ENCODE measurements around the gene CTAG1A. TPM values are rescaled to one million over a fixed set of nuclear protein-coding genes. Genes with fewer than 3 reads are reported as not detected.
"Not testable (repeated sequence)": the region's sequence is repeated elsewhere in the genome, so short reads cannot be mapped to it uniquely, and the experiment has no call there.

Gene CTAG1A
- total RNA-seq: not detected

GRCh38 chrX:154584585-154585183, at the start of gene CTAG1A:
Gene CTAG1A, plus strand, starts transcription at chrX:154585133. Its CDS starts 74 bp downstream, at chrX:154585207.
- not testable (repeated sequence) for DNase-seq, H3K36me3 Mint-ChIP-seq

DNA sequence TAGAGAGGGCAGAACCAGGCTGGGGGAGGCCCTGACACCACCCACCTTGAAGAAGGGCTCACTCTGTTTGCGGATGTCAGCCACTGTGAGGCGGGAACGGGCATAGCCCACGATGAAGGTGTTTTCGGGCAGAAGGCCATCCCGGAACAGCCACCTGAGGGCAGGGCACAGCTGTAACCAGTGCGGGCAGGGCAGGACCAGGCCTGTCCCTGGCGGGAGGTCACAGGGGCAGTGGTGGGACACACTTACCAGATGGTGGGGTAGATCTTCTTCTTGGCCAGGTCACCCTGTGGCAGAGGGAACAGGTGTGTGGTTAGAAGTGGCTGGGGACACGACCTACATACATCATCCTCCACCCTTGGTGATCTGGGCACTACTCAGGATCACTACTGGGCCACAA, 49.0 kb upstream of the CTAG1A start:
- H3K9me3 Mint-ChIP-seq: no peaks in the 10 kb centered on the region
- POLR2A ChIA-PET: no interaction called here
- H3K36me3 Mint-ChIP-seq: peaks cover 2% of the 10 kb centered on the region
- H3K4me1 Mint-ChIP-seq: peaks cover 8% of the 10 kb centered on the region
- ATAC-seq (ENCODE audit: low read depth) (no peak), DNase-seq (no peak)
- H3K27me3 Mint-ChIP-seq: no peaks in the 10 kb centered on the region
- peak overlapping the region; percentile 16 for H3K27ac Mint-ChIP-seq
- no peak overlapping the region for H3K4me3 Mint-ChIP-seq

More at GRCh38 chrX:154584585-154585183, at the start of gene CTAG1A:
- H3K9me3 Mint-ChIP-seq; H3K27ac Mint-ChIP-seq; POLR2A ChIA-PET; H3K4me1 Mint-ChIP-seq; ATAC-seq (ENCODE audit: low read depth); H3K27me3 Mint-ChIP-seq; H3K4me3 Mint-ChIP-seq: not testable (repeated sequence)

GRCh38 chrX:154539077-154539476, 45.9 kb upstream of the CTAG1A start:
- ATAC-seq (ENCODE audit: low read depth) (no peak), DNase-seq (no peak)
- Mint-ChIP-seq H3K4me3 (no peak overlapping the region), H3K36me3 (no peaks in the 10 kb centered on the region), H3K27me3 (no peaks in the 10 kb centered on the region), H3K4me1 (peaks cover 21% of the 10 kb centered on the region), H3K27ac (no peak overlapping the region), H3K9me3 (no peaks in the 10 kb centered on the region)
- POLR2A ChIA-PET: no interaction called here

DNA sequence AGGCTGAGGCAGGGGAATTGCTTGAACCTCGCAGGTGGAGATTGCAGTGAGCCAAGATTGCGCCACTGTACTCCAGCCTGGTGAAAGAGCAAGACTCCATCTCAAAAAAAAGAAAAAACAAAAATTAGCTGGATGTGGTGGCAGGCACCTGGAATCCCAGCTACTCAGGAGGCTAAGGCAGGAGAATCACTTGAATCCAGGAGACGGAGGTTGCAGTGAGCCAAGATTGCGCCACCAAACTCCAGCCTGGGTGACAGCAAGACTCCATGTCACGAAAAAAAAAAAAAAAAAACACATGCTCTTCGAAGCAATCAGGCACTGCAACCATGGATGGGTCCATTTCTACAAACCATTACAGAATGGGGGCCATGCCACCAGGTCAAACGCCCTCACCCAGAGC, 44.6 kb upstream of the CTAG1A start:
- H3K27ac Mint-ChIP-seq; POLR2A ChIA-PET; H3K9me3 Mint-ChIP-seq; DNase-seq; ATAC-seq (ENCODE audit: low read depth); H3K27me3 Mint-ChIP-seq; H3K4me3 Mint-ChIP-seq; H3K36me3 Mint-ChIP-seq: not testable (repeated sequence)
- H3K4me1 Mint-ChIP-seq: peaks cover 27% of the 10 kb centered on the region

- no peak for ATAC-seq (ENCODE audit: low read depth)
- Mint-ChIP-seq H3K36me3 (peaks cover 1% of the 10 kb centered on the region), H3K4me3 (no peak overlapping the region), H3K9me3 (no peaks in the 10 kb centered on the region), H3K27ac (peak overlapping the region; percentile 42), H3K4me1 (peaks cover 29% of the 10 kb centered on the region), H3K27me3 (no peaks in the 10 kb centered on the region)
- no peak for DNase-seq
- POLR2A ChIA-PET: no interaction called here
These were observed 43.9 kb upstream of the CTAG1A start for GRCh38 chrX:154540897-154541535.

- no peak for DNase-seq
- Mint-ChIP-seq H3K9me3 (no peaks in the 10 kb centered on the region), H3K4me1 (peaks cover 32% of the 10 kb centered on the region), H3K36me3 (peaks cover 1% of the 10 kb centered on the region), H3K4me3 (no peak overlapping the region), H3K27ac (peak overlapping the region; percentile 93), H3K27me3 (no peaks in the 10 kb centered on the region)
- no peak for ATAC-seq (ENCODE audit: low read depth)
- POLR2A ChIA-PET: no interaction called here
These were observed 43.4 kb upstream of the CTAG1A start for GRCh38 chrX:154541589-154541895.

DNA sequence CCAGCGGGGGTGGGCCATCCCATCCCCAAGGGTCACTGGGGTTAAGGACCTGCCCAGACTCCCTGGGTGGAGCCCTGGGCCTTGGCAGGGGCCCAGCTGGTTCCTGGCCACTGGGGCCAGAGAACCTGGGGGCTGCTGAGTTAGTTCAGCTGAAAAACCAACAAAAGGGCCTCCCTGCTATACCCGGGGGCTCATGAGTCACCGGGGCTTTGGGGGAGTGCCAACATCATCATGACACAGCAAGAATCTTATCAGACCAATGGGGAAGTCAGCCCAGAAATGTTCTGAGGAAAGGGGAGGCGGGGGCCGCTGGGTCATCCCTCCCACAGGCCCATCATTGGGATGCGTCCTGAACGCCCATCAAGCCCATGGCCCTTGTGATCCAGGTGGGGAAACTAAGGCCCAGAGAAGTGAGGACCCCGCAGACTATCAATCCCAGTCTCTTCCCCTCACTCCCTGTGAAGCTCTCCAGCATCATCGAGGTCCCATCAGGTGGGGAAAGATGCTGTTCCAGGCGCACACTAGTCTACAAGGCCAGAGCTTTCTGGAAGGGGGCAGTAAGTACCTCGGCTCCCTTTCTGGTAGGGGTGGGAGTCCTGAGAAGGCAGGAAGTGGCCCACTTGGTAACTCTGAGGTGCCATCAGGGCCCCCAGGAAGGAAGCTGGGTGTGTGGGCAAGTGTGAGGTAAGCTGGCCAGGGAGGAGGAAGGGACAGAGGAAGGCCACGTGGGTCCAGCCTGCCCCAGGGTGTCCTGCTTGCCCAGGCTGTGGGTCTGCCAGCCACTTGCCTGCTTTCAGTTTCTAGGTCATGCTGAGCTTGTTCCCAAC, 42.8 kb upstream of the CTAG1A start:
- Mint-ChIP-seq H3K27me3 (no peaks in the 10 kb centered on the region), H3K4me3 (peak overlapping the region; percentile 77), H3K9me3 (no peaks in the 10 kb centered on the region), H3K36me3 (peaks cover 1% of the 10 kb centered on the region), H3K27ac (peak overlapping the region; percentile 93), H3K4me1 (peaks cover 32% of the 10 kb centered on the region)
- ATAC-seq (ENCODE audit: low read depth): no peak
- DNase-seq: no peak
- POLR2A ChIA-PET: interaction anchor here (1.0 to 1.3 kb wide), 4 partner anchors 52 to 173 kb away, joined by 3 to 6 read pairs (median 4); partner anchors contain the start of genes DNASE1L1 and SLC10A3

DNA sequence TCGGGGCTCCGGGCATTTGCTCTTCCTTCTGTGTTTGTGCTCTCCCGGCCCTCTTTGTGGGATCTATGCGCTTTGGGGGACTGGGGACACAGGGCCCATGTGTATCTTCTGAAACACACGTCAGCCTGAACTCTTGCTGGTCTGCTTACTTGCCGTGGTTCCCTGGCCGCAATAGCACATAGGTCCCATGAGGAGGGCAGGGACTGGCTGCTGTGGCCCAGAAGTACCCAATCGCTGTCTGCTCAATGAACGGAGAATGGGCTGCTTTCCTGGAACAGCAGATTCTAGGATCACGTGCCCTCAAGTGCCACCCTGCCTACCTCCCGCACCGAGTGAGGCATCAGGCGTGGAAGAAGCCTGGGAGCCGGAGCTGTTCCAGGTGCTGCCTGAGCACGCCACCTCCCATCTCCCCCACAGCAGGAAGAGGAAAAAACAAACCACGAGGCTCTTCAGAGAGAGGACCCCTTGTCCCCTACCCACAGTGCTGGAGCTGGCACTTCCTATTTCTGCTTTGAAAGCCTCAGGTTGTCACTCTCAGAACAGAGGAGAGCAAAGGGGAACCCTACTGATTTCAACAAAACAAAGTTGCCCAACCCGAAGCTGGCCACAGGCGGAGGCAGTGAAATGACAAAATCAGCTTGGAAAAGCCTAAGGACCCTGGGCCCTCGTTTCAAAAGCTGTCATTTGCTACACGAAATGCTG, 42.1 kb upstream of the CTAG1A start:
- peak overlapping the region; percentile 93 for H3K27ac Mint-ChIP-seq
- POLR2A ChIA-PET: interaction anchor here (1.0 to 1.3 kb wide), 5 partner anchors 53 to 174 kb away, joined by 3 to 6 read pairs (median 3); partner anchors contain the start of genes DNASE1L1 and SLC10A3
- H3K27me3 Mint-ChIP-seq: no peaks in the 10 kb centered on the region
- peaks cover 30% of the 10 kb centered on the region for H3K4me1 Mint-ChIP-seq
- DNase-seq (no peak), ATAC-seq (ENCODE audit: low read depth) (peak; percentile 6)
- peaks cover 2% of the 10 kb centered on the region for H3K36me3 Mint-ChIP-seq
- H3K4me3 Mint-ChIP-seq: peak overlapping the region; percentile 77
- H3K9me3 Mint-ChIP-seq: no peaks in the 10 kb centered on the region

- Mint-ChIP-seq H3K36me3 (peaks cover 14% of the 10 kb centered on the region), H3K4me1 (peaks cover 38% of the 10 kb centered on the region), H3K4me3 (peak overlapping the region; percentile 71), H3K27me3 (no peaks in the 10 kb centered on the region), H3K9me3 (no peaks in the 10 kb centered on the region), H3K27ac (peak overlapping the region; percentile 42)
- ATAC-seq (ENCODE audit: low read depth) (no peak), DNase-seq (no peak)
- POLR2A ChIA-PET: no interaction called here
These were observed 39.2 kb upstream of the CTAG1A start for GRCh38 chrX:154545673-154546274.

DNA sequence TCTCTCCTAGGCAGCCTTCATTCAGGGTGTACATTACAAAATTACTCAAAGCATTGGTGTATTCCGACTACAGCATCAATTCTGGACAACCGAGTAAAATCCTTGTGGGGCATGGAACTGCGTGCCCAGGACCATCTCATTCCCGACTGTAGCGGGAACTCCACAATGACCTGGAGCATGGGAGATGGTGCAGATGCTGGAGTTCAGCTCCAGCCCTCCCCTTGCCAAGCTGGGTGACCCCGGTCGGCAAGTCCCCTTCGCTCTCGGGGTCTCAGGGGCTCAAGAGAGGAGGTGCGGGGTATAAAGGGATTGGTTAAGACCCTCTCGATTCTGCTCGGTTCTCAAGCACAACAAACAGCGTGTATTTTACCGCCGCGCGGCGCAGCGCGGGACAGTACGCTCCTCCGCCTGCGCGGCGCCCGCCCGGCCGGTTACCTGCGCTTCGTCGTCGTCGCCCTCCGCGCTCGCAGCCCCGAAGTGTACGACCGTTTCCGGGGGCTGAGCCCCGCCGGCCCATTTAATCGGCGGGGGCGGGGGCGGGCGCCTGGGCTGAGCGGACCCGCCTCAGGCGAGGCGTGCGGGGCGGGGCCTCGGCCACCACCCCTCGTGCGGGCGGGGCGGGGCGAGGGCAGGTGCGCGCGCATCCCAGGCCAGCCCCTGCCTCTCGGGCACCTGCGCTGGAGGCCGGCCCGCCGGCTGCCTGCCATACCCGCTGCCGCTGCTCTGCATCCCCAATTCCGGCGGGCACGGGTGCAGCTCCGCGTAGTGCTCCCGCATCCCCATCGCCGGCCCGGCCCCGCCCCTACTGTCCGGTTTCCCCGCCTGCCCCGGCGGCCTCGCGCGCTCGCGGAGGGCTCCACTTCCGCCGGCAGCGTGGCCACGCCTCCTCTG, 38.3 kb upstream of the CTAG1A start, which contains the start of gene G6PD:
Gene G6PD, minus strand, starts transcription at position 493 of the 891 bp plus-strand sequence. CDS start 691 bp downstream, outside the sequence.
- peak; percentile 48 for ATAC-seq (ENCODE audit: low read depth)
- Mint-ChIP-seq H3K27ac (peak within 1 kb of the TSS; percentile 84), H3K9me3 (no peaks in the 10 kb centered on the region), H3K36me3 (peaks cover 14% of the 10 kb centered on the region), H3K4me3 (peak within 1 kb of the TSS; percentile 96), H3K27me3 (no peaks in the 10 kb centered on the region), H3K4me1 (peaks cover 38% of the 10 kb centered on the region)
- peak; percentile 90 for DNase-seq
- POLR2A ChIA-PET: interaction anchor here (0.7 to 1.9 kb wide), 5 partner anchors 56 to 510 kb away, joined by 3 to 10 read pairs (median 3); partner anchors contain the start of genes RPL10 and SLC10A3

DNA sequence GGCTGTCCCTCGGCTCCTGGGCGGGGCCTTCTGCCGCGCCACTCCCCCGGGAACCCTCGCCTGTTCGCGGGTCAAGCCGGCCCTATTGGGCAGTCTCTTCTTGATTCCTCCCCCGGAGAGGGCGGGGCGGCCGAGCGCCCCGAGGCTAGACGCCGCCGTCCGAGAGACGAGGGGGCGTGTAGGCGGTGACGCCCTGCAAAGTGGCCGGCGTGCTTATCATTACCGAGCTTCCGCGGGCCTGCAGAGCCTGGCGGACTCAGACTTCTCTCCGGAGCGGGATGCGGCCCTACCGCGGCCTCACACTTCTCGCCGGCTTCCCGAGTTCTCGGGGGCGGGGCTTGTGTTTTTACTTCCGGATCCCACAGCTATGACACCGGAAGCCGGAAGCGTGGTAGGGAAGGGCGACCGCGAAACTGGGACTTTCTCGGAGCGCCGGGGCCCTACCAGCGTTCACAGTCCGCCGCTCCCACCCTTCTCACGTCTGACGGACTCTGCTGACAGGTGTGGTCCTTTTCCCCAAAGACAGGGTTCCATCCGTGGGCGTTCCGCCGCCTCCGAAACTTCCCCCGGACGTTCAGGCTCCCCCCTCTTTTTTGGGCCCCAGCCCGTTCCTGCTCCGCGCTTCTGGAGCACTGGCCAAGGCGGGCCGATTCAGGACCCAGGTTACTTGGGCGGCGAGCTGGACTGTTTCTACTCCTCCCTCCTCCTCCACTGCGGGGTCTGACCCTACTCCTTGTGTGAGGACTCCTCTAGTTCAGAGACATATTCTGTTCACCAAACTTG, 37.5 kb upstream of the CTAG1A start, which contains the start of gene IKBKG:
Gene IKBKG, plus strand, starts transcription at position 376 of the 783 bp plus-strand sequence. CDS start 4,383 bp downstream, outside the sequence.
- Mint-ChIP-seq H3K4me3 (peak within 1 kb of the TSS; percentile 96), H3K27ac (peak within 1 kb of the TSS; percentile 84), H3K9me3 (no peaks in the 10 kb centered on the region), H3K4me1 (peaks cover 34% of the 10 kb centered on the region), H3K27me3 (no peaks in the 10 kb centered on the region), H3K36me3 (peaks cover 14% of the 10 kb centered on the region)
- ATAC-seq (ENCODE audit: low read depth) (peak; percentile 79), DNase-seq (peak; percentile 93)
- POLR2A ChIA-PET: interaction anchor here (0.6 to 1.9 kb wide), 6 partner anchors 57 to 509 kb away, joined by 3 to 10 read pairs (median 4); partner anchors contain the start of genes RPL10 and SLC10A3

All from activated naive CD8-positive, alpha-beta T cell treated with anti-CD3 and anti-CD28 coated beads, Interleukin-2, amount 10 ng/mL, durations not matched to agents 7 days and 5 days (primary cell).